ENCODE data around the gene GAS2L1. TPM values are rescaled to one million over a fixed set of nuclear protein-coding genes. Genes with fewer than 3 reads are reported as not detected.
A peak's percentile ranks its signal among the peaks of the same experiment; 100 is the strongest.

The GAS2L1 gene
- polyA plus RNA-seq, 2 of the 4 experiments (the other 2 are of a cell fraction): 7.6 to 17.2 TPM

- H3K4me3 ChIP-seq: no peak overlapping the region
- TF ChIP-seq NPAS2 (CRISPR knock-in tag; IDR thresholded peaks at IDR 0.05; ENCODE audit: borderline replicate concordance): no peak
- no peak for TF ChIP-seq ESRRA (IDR thresholded peaks at IDR 0.05; ENCODE audit: borderline replicate concordance, low read length)
- TF ChIP-seq TP53 (CRISPR knock-in tag; IDR thresholded peaks at IDR 0.05): no peak
- no peak for TF ChIP-seq E2F6 (IDR thresholded peaks at IDR 0.05; ENCODE audit: borderline replicate concordance, low read depth)
- no peak for TF ChIP-seq USF2 (IDR thresholded peaks at IDR 0.05)
- TF ChIP-seq HMGXB4 (CRISPR knock-in tag; IDR thresholded peaks at IDR 0.05; ENCODE audit: borderline replicate concordance): no peak
- FAIRE-seq (no peak), ATAC-seq (no peak), DNase-seq (ENCODE audit: low read depth in 1 of 2, low spot score in 1 of 2) (no peak)
- H3K9me3 ChIP-seq: no peaks in the 10 kb centered on the region
- peaks cover 33% of the 10 kb centered on the region for H3K4me1 ChIP-seq
- no peak overlapping the region for H3K4me2 ChIP-seq
- CTCF ChIA-PET: interaction anchor here (1.0 to 2.8 kb wide), 9 partner anchors 7 to 157 kb away, joined by 3 to 11 read pairs (median 5); no protein-coding TSS in a partner anchor
- POLR2A ChIA-PET: no interaction called here
- no peak overlapping the region for H3K27ac ChIP-seq
- WGBS (ENCODE audit: missing lambda C conversion rate): 83% methylated on average over 41 of the region's 51 CpGs
These were observed 7.4 kb downstream of the GAS2L1 start for GRCh38 chr22:29313576-29314466.

- Histone ChIP-seq H3K4me2 (peak overlapping the region; percentile 83), H3K4me3 (peak overlapping the region; percentile 42), H3K9me3 (no peaks in the 10 kb centered on the region), H3K4me1 (peaks cover 24% of the 10 kb centered on the region), H3K27ac (peak overlapping the region in 1 of 2 experiments; percentile 59; a peak in 3 of 6 replicates)
- CTCF ChIA-PET: interaction anchor here (0.6 to 2.2 kb wide), 5 partner anchors 9 to 156 kb away, joined by 3 to 10 read pairs (median 5); no protein-coding TSS in a partner anchor
- DNase-seq (ENCODE audit: low read depth in 1 of 2, low spot score in 1 of 2): no peak
- no peak for FAIRE-seq
- peak; percentile 4 to 5; a peak in 3 of 6 replicates for ATAC-seq
- POLR2A ChIA-PET: no interaction called here
- TF ChIP-seq ZC3H11A (IDR thresholded peaks at IDR 0.05): no peak
- no peak for TF ChIP-seq MAZ (IDR thresholded peaks at IDR 0.05; ENCODE audit: borderline replicate concordance, low read depth, low read length)
- peak; percentile 17; the same call in 1 of the 2 replicates for TF ChIP-seq MAX (IDR thresholded peaks at IDR 0.05)
- no peak for TF ChIP-seq CHD2 (IDR thresholded peaks at IDR 0.05; ENCODE audit: low read length, partially characterized antibody)
- 18% methylated on average over 15 of the region's 69 CpGs for WGBS (ENCODE audit: missing lambda C conversion rate)
These were observed 8.3 kb downstream of the GAS2L1 start for GRCh38 chr22:29314537-29315285.

GRCh38 chr22:29315286-29316140 lies 9.1 kb downstream of the GAS2L1 start, which contains the start of gene RASL10A:
Gene RASL10A, minus strand, starts transcription at chr22:29315697. Its CDS starts 451 bp downstream, at chr22:29315246.
- ChIA-PET CTCF (interaction anchor here (0.6 to 2.2 kb wide), 3 partner anchors 11 to 144 kb away, joined by 3 to 6 read pairs (median 4); no protein-coding TSS in a partner anchor), POLR2A (no interaction called here)
- TF ChIP-seq ZC3H11A (IDR thresholded peaks at IDR 0.05) (no peak), CBX2 (IDR thresholded peaks at IDR 0.05; ENCODE audit: borderline replicate concordance, low read depth) (no peak), FOSL2 (IDR thresholded peaks at IDR 0.05) (no peak), FOSL2 (CRISPR knock-in tag; IDR thresholded peaks at IDR 0.05) (no peak), PBX3 (IDR thresholded peaks at IDR 0.05) (no peak), ATOH8 (CRISPR knock-in tag; IDR thresholded peaks at IDR 0.05; ENCODE audit: low read depth) (no peak), CEBPB (IDR thresholded peaks at IDR 0.05) (no peak)
- no peaks in the 10 kb centered on the region for H3K9me3 ChIP-seq
- FAIRE-seq (no peak), ATAC-seq (no peak), DNase-seq (ENCODE audit: low read depth in 1 of 2, low spot score in 1 of 2) (no peak)
- WGBS (ENCODE audit: missing lambda C conversion rate): 66% methylated on average over 25 of the region's 103 CpGs
- H3K27ac ChIP-seq: peak within 1 kb of the TSS in 1 of 2 experiments; percentile 59; a peak in 3 of 6 replicates
- H3K4me3 ChIP-seq: peak within 1 kb of the TSS; percentile 42
- H3K4me1 ChIP-seq: peaks cover 20% of the 10 kb centered on the region
- peak within 1 kb of the TSS; percentile 83 for H3K4me2 ChIP-seq

Data from A549 (cell line).